ENCODE measurements around the gene RNASET2. TPM values are rescaled to one million over a fixed set of nuclear protein-coding genes. Genes with fewer than 3 reads are reported as not detected.

RNASET2 gene, protein sequence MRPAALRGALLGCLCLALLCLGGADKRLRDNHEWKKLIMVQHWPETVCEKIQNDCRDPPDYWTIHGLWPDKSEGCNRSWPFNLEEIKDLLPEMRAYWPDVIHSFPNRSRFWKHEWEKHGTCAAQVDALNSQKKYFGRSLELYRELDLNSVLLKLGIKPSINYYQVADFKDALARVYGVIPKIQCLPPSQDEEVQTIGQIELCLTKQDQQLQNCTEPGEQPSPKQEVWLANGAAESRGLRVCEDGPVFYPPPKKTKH
- polyA plus RNA-seq (2012; ENCODE audit: insufficient read length, low read depth), result 24.5 TPM

DNA sequence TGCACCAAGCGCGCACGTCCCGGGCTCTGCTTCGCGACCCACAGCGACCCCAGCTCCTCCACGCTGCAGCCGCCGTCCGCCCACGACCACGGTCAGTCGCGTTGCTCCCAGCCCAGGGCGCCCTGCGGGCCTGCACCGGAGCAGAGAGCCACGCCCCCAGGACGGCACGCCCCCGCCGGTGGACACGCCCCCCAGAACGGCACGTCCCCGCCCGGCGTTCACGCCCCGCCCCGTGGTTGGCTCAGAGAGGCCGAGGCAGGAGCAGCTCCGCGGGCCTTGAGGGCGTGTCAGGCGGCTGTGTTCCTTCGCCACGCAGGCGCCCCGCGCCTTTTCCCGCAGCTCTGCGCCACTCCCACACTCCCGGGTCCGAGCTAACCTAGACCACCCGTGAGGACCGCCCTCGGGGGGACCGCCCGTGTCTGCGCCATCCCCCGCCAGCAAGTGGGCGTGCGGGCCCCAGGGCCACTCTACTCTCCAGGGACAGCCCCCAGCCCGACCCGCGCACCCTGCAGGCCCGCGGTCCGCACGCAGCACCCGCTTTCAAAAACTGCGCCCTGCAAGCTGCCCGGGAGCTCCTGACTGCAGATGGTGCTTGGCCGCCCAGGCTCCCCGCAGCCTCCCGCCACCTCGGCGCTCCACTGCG is at the start of gene RNASET2:
Gene RNASET2, minus strand, starts transcription at position 107 of the 643 bp plus-strand sequence. CDS start 368 bp downstream, outside the sequence.
- TF ChIP-seq SIN3A (IDR thresholded peaks at IDR 0.05; ENCODE audit: borderline replicate concordance, insufficient read depth, low read length), result no peak
- TF ChIP-seq POLR2AphosphoS5 (IDR thresholded peaks at IDR 0.05; ENCODE audit: low read depth, low read length), result peak; percentile 62; the same call in 1 of the 2 replicates
- peak; percentile 60 for TF ChIP-seq FOXP2 (optimal IDR thresholded peaks at IDR 0.05; ENCODE audit: borderline replicate concordance, extremely low read depth, extremely low read length, insufficient read depth)
- TF ChIP-seq TAF1 (IDR thresholded peaks at IDR 0.05; ENCODE audit: borderline replicate concordance, insufficient read depth, low read length), result no peak

DNA sequence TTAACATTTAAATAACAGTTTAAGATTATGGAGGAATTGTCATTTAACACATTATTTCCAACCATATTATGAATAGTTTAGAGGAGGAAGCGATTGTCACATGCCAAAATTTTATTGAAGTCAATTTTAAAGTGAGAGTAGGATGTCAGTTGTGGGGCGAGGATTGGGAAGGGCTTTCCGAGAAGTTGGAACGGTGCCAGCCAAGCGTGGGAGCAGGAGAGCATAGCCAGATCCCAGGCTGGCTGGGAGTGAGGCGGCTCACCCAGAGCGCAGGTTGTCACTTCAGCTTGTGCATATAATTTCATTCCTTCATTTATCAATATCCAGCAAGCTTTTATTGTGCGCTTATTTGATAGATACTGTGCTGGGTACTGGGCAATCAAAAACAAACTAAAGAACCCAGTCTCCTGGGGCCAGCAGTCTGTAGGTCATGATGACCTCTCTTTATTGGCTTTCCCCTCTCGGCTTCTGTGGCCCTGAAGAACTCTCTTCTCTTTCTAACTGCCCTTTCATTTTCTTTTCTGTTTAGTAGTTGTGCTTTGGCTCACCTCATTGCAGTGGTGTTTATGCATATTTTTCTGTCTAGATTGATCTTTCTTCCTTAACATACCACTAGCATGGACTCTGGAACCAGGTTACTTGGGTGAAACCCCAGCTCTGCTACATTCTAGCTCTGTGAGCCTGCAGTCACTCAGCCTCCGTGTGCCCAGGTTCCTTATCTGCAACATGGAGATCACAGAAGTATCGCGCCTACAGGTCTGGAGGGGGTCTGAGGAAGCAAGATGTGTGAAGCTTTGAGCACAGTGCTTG is 49.2 kb upstream of the RNASET2 start:
- no peak for TF ChIP-seq SIN3A (IDR thresholded peaks at IDR 0.05; ENCODE audit: borderline replicate concordance, insufficient read depth, low read length)
- no peak for TF ChIP-seq TAF1 (IDR thresholded peaks at IDR 0.05; ENCODE audit: borderline replicate concordance, insufficient read depth, low read length)
- no peak for TF ChIP-seq POLR2AphosphoS5 (IDR thresholded peaks at IDR 0.05; ENCODE audit: low read depth, low read length)
- no peak for TF ChIP-seq FOXP2 (optimal IDR thresholded peaks at IDR 0.05; ENCODE audit: borderline replicate concordance, extremely low read depth, extremely low read length, insufficient read depth)
- TF ChIP-seq, protein P1, sequence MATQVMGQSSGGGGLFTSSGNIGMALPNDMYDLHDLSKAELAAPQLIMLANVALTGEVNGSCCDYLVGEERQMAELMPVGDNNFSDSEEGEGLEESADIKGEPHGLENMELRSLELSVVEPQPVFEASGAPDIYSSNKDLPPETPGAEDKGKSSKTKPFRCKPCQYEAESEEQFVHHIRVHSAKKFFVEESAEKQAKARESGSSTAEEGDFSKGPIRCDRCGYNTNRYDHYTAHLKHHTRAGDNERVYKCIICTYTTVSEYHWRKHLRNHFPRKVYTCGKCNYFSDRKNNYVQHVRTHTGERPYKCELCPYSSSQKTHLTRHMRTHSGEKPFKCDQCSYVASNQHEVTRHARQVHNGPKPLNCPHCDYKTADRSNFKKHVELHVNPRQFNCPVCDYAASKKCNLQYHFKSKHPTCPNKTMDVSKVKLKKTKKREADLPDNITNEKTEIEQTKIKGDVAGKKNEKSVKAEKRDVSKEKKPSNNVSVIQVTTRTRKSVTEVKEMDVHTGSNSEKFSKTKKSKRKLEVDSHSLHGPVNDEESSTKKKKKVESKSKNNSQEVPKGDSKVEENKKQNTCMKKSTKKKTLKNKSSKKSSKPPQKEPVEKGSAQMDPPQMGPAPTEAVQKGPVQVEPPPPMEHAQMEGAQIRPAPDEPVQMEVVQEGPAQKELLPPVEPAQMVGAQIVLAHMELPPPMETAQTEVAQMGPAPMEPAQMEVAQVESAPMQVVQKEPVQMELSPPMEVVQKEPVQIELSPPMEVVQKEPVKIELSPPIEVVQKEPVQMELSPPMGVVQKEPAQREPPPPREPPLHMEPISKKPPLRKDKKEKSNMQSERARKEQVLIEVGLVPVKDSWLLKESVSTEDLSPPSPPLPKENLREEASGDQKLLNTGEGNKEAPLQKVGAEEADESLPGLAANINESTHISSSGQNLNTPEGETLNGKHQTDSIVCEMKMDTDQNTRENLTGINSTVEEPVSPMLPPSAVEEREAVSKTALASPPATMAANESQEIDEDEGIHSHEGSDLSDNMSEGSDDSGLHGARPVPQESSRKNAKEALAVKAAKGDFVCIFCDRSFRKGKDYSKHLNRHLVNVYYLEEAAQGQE (IDR thresholded peaks at IDR 0.05; ENCODE audit: insufficient read depth in 1 of 2, low read depth in 2 of 2, low read length in 2 of 2), result no peak

DNA sequence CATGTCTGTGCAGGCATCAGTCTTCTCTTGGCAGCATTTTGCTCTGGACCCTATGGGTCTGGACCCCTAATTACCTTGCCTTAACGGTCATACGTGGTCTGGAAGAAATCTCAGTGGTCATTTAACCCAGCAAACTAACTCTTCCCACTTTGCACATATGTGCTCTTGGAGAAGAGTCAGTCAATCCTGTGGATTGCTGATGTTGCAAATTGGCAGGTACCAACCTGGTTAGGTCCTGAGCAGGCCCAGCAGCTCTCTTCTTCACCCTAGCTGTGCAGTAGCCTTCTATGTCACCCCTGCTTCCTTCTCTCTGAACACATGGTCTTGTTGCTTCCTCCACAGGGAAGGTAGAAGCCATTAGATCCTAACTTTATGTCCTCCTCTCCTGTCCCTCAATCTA is 44.4 kb upstream of the RNASET2 start:
- TF ChIP-seq POLR2AphosphoS5 (IDR thresholded peaks at IDR 0.05; ENCODE audit: low read depth, low read length), result no peak
- no peak for TF ChIP-seq FOXP2 (optimal IDR thresholded peaks at IDR 0.05; ENCODE audit: borderline replicate concordance, extremely low read depth, extremely low read length, insufficient read depth)
- TF ChIP-seq TAF1 (IDR thresholded peaks at IDR 0.05; ENCODE audit: borderline replicate concordance, insufficient read depth, low read length), result no peak
- no peak for TF ChIP-seq SIN3A (IDR thresholded peaks at IDR 0.05; ENCODE audit: borderline replicate concordance, insufficient read depth, low read length)
- TF ChIP-seq, protein P1 (IDR thresholded peaks at IDR 0.05; ENCODE audit: insufficient read depth in 1 of 2, low read depth in 2 of 2, low read length in 2 of 2), result no peak

DNA sequence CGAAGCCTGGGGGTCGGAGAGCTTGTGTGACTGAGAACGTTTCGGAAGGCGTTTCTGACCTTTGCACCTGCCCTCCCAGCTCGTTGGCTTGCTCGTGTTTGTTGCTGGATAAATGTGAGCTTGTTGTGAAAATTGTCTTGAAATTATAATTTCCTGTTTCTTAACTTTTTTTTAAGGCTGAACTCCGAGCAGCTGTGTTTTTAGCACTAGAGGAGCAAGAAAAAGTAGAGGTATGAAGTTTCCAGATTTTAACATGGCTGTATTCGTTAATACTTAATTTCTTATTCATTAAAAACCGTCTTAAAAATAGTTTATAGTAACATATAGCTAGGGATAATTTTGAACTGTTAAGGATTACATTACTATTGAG is 43.5 kb upstream of the RNASET2 start:
- TF ChIP-seq POLR2AphosphoS5 (IDR thresholded peaks at IDR 0.05; ENCODE audit: low read depth, low read length) (no peak), FOXP2 (optimal IDR thresholded peaks at IDR 0.05; ENCODE audit: borderline replicate concordance, extremely low read depth, extremely low read length, insufficient read depth) (no peak), SIN3A (IDR thresholded peaks at IDR 0.05; ENCODE audit: borderline replicate concordance, insufficient read depth, low read length) (no peak), TAF1 (IDR thresholded peaks at IDR 0.05; ENCODE audit: borderline replicate concordance, insufficient read depth, low read length) (no peak)
- TF ChIP-seq, protein P1 (IDR thresholded peaks at IDR 0.05; ENCODE audit: insufficient read depth in 1 of 2, low read depth in 2 of 2, low read length in 2 of 2), result no peak
